HS-27A (cell line): Measurements from ENCODE around the gene ME2.
A peak's percentile ranks its signal among the peaks of the same experiment; 100 is the strongest.
"Not testable (repeated sequence)": the region's sequence is repeated elsewhere in the genome, so short reads cannot be mapped to it uniquely, and the experiment has no call there.

Source experiments
- DNase-seq: peaks from one replicate; pipeline ENCODE4 v3.0.0-alpha.2; 2012; ENCODE audit warnings: low read depth, missing footprints

ME2 gene

GRCh38 chr18:50861617-50862016, 17.3 kb upstream of the ME2 start:
- no peak for DNase-seq

DNA sequence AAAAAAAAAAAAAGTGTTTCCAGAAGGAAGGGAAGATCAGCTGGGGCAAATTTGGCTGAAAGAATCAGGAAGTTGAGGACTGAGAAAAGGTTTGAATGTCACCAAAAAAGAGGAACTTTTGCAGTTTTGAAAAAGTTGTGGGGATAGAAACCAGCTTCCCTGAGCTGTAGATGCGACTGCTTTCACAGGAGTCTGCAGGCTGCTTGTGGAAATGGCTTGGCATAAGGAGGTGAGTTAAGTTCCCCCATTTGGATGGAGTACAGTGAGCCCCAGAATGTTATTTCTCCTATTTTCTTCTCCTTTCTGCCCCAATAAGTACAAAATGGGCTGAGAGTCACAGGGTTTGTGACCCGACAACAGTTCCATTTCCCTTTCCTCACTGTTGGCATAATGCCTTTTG, 16.5 kb upstream of the ME2 start:
- no peak for DNase-seq

DNA sequence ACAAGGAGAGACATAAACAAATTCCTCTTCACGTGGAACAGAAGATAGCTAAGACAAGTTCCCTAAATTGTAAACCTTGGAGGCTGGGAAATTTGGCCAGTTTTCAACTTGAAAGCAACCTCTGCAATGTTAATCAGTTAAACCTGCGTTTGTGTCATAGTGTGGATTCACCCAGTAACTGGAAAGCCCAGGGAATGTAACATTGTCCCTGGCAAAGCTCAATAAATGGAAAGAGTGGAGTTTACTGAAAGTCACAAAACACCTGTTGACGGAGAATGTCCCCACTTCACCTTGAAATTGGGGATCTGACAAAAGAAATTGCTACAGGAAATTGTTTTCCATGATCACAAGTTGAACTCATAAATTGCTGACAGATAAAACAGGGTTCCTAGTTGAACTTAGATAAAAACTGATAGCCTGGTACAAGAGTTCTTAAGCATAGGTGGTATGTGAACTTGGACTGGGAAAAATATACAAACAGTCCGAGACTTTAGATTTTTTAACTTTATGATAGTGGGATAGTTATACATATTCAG, 15.0 kb upstream of the ME2 start:
- no peak for DNase-seq

DNA sequence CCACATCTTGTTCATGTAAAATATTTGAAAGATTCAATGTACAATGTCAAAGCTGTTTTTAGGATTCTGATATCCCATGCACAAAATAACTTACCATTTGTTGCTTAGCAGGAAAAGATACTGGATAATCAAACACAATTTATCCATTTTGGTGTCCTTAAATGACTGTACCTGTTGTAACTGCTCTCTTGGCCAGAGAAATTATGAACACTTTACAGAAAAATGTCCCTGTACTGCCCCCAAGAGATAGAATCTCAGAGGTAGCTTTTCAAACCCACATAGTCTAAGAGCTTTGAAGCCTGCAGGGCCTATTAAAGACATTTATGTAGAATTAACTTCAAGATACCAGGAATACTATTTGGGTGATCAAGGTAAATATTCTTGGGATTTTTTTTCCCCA, 12.2 kb upstream of the ME2 start:
- DNase-seq = no peak

- no peak for DNase-seq
These were observed 9.8 kb upstream of the ME2 start for GRCh38 chr18:50869150-50869549.

DNA sequence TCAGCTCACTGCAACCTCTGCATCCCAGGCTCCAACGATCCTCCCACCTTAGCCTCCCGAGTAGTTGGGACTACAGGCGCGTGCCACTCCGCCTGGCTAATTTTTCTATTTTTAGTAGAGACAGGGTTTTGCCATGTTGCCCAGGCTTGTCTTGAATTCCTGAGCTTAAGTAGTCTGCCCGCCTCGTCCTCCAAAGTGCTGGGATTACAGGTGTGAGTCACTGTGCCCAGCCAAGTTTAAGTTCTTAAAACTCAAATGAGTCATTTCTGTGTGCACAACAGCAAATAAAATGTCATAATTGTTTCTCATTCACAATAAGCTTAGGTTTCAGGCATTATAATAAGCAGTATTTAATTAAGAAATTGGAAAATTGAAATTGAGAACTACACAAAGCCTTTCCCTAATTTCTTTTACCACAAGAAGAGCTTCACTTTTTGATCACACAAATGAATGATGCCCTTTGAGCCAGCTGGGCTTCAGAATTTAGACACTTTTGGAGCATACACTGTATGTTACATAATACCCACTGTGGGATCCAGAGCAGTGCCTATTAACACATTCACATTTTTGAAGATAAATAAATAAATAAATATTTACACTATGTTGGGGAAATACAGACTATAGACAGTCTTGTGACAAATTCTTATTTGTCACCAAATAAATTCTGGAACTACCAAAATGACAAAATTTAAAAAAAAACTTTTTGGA, 8.6 kb upstream of the ME2 start:
- DNase-seq = peak; percentile 66

DNA sequence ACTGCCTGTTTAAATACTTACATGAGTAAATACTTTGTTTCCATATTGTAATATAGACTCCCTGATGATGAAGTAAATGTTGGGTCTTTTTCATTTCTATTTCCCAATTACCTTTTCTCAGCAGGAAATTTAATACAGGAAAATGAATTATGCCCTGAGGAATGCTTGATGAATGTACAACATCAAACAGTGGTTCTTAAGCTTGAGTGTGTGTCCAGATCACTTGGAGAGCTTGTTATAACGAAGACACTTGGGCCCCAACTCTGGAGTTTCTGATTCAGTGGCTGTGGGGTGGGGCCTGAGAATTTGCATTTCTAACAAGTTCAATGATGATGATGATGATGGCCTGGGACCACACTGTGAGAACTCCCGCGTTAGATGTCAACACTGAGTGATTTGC, 7.1 kb upstream of the ME2 start:
- no peak for DNase-seq

- no peak for DNase-seq
These were observed 2.9 kb upstream of the ME2 start for GRCh38 chr18:50875966-50876536.

GRCh38 chr18:50877545-50878265, 1.2 kb upstream of the ME2 start:
- DNase-seq = no peak

- DNase-seq = no peak
These were observed 592 bp downstream of the ME2 start for GRCh38 chr18:50879302-50880118.

GRCh38 chr18:50880119-50880465, 1.2 kb downstream of the ME2 start:
- DNase-seq = no peak

DNA sequence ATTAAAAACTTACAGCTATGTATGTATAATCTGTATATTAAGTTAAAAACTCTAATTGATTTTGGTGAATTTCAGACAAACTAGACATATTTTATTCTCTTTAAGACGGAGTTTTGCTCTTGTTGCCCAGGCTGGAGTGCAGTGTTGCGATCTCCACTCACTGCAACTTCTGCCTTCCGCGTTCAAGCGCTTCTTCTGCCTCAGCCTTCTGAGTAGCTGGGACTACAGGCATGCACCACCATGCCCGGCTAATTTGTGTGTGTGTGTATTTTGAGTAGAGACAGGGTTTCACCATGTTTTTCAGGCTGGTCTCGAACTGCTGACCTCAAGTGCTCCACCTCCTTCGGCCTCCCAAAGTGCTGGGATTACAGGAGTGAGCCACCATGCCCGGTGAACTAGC, 2.0 kb downstream of the ME2 start:
- not testable (repeated sequence) for DNase-seq

GRCh38 chr18:50886929-50887328, 8.0 kb downstream of the ME2 start:
- no peak for DNase-seq

DNA sequence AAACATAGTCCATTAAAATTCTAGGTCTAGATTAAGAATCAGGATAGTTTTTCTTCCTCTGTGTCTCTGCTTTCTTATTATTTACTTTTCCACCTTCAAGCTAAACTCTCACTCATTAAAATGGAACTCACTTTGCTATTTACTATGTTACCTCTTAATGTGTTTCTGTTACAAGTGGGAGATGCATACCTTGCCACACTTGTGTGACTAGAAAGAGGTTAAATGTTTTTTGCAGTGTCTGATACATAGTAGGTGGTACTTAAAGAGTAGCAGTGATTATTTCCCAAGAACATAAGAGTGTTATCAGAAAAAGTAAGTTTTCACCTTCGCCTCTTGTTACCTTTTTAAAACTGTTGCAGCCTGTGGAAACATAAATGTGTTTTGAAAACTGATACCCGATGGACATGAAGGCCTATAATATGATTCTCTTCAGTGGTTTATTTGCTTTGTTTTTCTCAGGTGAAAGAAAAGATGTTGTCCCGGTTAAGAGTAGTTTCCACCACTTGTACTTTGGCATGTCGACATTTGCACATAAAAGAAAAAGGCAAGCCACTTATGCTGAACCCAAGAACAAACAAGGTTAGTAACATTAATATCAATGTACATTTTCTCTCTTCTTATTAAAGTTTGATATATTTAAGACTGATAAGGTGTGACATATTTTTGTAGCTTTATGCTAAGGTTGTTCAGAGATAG, 16.6 kb downstream of the ME2 start:
- DNase-seq = no peak

DNA sequence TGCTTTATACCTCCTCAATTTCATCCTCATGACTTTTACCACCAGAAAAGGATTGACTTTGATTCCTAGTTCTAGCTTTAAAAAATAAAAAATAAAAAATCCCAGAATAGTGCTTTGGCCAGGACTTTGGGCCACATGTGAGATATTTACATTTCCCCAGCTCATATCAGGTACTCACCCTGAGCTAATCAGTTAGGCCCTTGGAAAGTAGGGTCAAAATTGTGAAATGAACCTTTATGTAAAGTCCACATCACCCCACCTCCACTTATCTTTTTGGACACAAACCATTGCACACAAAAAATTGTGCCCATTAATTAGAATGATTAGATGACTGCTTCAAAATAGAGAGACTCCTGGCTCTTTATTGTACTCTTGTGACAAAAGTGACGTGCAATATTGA, 17.2 kb downstream of the ME2 start:
- DNase-seq = no peak

DNA sequence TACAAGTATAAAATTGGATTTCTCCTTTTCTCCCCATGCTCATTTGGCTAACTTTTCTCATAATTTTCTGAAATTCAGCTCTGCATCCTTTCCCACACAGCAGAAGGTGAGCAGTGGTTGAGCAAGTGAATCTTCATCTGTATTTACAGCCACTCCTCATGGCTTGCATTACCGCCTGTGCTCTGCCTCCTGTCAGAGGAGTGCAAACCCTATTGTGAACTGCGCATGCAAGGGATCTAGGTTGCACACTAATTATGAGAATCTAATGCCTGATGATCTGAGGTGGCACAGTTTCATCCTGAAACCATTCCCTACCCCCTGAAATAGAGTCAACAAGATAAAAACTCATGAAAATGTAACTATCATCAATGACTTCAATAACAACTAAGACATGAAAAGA, 20.0 kb downstream of the ME2 start:
- no peak for DNase-seq

DNA sequence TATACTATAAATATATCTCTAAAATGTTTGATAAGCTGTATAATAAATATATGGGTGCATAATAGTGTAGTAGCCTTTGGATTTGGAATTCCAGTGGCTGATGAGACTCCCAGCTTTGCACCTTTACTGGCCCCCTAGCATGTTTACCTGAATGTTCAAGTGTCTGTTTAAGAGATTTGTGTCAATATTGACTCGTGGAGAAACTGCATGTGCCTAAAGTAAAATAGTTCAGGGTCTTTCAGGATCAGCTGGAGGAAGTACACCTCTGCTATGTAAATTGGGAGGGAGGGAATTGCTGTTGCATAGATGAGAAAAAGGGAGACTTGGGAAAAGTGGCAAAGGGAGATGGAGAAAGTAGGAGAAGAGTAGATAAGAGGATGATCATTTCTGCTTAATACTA, 23.9 kb downstream of the ME2 start:
- no peak for DNase-seq

DNA sequence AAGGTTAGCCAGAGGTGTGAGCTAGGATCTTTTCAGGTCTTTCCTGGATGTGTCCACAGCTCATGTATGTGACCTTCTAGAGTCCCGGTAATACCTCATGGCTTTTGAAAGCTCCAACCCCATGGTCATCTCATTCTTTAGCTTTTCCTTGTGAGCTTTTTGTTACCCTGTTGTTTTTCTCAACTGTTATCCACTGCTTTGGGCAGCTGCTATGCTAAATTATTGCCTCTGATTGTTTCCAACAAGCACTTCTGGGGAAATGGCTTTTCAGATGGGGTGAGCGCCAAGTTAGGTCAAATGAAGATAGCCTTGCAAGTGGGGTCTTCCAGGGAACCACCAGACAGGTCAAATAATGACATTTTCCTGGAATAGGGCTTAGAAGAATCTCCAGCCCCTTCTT, 27.9 kb downstream of the ME2 start:
- no peak for DNase-seq

- DNase-seq = no peak
These were observed 30.3 kb downstream of the ME2 start for GRCh38 chr18:50909261-50909660.

GRCh38 chr18:50911006-50911405, 32.1 kb downstream of the ME2 start:
- DNase-seq = no peak

DNA sequence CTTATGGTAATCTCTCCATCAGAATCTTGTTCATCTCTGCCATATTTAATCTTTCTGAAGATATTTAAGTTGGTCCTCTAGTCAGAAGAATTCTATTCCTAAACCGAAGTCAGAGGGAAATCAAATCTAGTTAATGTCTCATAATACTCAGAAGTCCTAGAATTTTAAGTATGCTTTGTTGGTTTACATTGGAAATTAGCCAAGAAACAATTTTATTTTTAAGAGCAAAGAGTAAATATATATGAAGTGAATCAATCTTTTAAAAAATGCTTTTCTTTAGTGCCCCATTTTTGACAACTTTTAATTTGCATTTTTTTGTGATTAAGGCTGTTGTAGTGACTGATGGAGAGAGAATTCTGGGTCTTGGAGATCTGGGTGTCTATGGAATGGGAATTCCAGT, 38.1 kb downstream of the ME2 start:
- peak; percentile 48 for DNase-seq

DNA sequence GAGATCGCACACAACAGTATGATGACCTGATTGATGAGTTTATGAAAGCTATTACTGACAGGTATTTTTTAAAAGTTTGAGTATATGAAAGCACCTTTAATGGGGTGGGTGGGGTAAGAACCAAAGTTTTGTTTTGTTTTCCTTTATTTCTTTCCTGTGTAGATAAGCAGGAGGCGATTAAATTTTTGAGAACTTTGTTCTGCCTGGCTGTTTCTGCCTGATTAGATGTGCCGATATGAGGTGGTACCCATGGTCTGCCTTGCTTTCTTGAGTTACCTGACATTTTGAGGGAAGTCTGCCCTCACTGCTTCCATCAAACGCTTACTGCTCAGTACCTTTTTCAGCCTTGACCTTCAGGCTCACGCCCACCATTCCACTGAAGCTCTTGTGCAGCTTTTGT, 39.2 kb downstream of the ME2 start:
- DNase-seq = no peak
